Inflammatory macrophage treated with lipopolysaccharide for 4 hours (primary cell): Measurements from ENCODE around the gene DIS3L2.

Experiments used
- DNase-seq: peaks from one replicate; pipeline ENCODE4 v3.0.0-alpha.2; 2020

Gene DIS3L2, protein sequence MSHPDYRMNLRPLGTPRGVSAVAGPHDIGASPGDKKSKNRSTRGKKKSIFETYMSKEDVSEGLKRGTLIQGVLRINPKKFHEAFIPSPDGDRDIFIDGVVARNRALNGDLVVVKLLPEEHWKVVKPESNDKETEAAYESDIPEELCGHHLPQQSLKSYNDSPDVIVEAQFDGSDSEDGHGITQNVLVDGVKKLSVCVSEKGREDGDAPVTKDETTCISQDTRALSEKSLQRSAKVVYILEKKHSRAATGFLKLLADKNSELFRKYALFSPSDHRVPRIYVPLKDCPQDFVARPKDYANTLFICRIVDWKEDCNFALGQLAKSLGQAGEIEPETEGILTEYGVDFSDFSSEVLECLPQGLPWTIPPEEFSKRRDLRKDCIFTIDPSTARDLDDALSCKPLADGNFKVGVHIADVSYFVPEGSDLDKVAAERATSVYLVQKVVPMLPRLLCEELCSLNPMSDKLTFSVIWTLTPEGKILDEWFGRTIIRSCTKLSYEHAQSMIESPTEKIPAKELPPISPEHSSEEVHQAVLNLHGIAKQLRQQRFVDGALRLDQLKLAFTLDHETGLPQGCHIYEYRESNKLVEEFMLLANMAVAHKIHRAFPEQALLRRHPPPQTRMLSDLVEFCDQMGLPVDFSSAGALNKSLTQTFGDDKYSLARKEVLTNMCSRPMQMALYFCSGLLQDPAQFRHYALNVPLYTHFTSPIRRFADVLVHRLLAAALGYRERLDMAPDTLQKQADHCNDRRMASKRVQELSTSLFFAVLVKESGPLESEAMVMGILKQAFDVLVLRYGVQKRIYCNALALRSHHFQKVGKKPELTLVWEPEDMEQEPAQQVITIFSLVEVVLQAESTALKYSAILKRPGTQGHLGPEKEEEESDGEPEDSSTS

GRCh38 chr2:231961349-231962166 is at the start of gene DIS3L2:
Gene DIS3L2, plus strand, starts transcription at chr2:231961713. Its CDS starts 53,215 bp downstream, at chr2:232014928.
- peak; percentile 81 for DNase-seq

DNA sequence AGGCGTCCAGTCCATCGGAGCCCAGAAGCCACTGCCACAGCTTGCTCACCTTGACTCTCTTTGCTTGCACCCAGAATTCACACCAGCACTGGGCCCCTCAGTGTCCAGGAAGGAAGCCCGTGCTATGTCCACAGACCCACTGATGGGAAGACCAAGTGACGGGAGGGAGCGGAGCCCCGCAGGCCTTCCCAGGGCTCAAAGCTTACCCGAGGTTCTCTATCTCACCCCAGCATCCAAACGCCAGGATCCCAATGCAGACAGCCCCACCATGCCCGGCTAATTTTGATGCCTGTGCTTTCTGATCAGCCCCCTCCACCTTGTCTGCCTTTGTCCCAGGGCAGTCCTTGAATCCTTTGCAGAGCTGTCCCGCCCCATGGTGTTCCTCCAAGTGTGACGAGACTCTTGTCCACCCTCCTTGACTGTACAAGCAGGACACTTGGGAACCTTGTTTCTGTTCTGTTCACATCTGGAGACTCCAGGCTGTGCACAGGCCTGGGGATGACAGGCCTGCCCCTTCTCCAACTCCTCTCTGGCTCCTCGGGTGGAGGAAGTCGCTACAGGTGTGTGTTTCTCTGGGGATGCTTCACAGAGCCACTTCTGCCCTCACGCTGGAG is 47.3 kb upstream of the DIS3L2 start:
- no peak for DNase-seq

GRCh38 chr2:231917280-231918066 is 44.0 kb upstream of the DIS3L2 start:
- no peak for DNase-seq

DNA sequence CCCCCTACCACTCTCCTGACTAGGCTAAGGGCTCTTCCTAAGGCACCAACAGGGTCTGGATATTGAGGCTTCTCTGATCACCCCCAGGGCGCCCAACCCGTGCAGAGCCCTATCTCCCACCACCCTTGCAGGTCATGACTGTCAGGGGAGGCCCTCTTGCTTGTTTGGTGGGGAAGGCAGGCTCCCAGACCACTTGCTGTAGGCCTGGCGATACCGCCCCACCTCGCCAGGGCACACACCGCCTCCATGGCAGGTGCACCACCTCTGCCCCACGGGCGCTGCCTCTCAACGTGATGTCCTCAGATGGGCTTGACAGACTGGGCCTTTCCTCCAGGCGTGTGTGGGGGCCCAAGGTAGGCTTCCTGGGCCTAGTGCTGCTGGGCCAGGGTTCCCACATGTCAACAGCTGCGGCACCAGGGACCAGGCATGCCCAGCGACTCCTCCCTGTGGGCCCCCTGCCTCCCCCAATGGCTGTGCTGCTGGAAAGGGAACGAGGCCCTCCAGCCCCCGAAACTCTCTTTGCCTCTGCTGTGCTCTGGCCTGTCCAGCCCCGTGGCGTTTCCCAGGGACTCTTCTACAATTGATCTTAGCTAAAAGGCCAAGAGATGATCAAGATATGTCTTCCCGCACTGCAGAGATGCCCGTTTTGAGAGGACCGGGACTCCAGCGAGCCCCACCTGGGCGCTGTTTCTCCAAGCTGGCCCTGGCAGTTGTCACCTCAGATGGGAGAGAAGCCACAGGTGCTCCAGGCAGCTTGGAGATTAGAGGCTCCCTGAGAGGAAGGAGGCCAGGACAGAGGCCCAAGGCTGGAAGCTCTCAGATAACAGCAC is 42.8 kb upstream of the DIS3L2 start:
- no peak for DNase-seq

- DNase-seq, result no peak
These were observed 42.0 kb upstream of the DIS3L2 start for GRCh38 chr2:231919341-231920035.

- DNase-seq, result no peak
These were observed 41.1 kb upstream of the DIS3L2 start for GRCh38 chr2:231920366-231920765.

GRCh38 chr2:231920795-231921194 is 40.7 kb upstream of the DIS3L2 start:
- no peak for DNase-seq

DNA sequence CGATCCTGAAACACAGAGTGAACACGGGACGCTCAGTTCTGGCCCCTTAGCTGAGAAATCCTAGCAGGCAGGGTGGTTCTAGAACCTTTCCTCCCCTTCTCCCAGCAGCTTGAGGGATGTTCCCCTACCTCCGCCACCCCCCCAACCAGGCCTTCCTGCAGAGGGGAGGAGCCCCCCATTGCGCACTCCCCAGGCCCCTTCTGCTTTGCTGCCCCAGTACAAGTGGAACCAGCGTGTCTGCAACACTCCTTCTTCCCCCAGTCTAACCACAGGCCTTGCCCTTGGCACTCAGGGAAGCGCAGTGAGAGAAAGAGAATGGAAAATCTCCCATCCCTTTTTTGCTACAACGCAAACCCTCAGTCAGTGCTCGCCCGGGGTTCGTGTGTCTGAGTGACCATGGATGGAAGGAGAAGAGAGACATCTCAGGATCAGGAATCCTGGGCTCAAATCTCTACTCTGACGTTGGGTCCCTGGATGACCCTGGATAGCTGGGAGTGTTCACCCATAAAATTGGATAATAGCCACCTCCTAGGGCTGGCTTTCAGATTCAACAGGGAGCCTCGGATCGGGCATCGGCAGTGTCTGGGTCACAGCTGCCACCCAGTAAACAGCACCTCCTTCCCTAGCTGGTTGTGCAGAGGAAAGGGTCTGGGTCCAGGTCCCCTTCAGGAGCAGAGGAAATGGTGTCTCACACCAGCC is 39.1 kb upstream of the DIS3L2 start:
- DNase-seq, result no peak

- no peak for DNase-seq
These were observed 38.5 kb upstream of the DIS3L2 start for GRCh38 chr2:231923010-231923344.

- DNase-seq, result no peak
These were observed 37.3 kb upstream of the DIS3L2 start for GRCh38 chr2:231923951-231924888.

DNA sequence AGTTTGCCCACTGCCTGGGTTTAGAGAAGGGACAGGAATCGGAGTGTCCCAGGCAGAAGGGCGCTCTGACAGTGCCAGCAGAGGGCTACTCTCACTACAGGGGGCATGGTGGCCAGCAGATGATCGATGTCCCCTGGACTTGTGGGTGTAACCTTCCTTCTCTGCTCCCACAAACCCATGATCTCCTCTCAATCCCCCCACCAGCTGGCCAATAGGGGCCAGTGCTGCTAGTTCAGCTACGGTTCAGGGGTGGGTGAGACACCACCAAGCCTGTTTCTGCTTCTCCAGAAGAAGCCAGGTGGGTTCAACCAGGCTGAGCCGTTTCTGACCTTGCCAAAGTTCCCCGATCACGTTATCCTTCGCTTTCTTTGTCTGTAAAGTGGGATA is 36.6 kb upstream of the DIS3L2 start:
- no peak for DNase-seq

DNA sequence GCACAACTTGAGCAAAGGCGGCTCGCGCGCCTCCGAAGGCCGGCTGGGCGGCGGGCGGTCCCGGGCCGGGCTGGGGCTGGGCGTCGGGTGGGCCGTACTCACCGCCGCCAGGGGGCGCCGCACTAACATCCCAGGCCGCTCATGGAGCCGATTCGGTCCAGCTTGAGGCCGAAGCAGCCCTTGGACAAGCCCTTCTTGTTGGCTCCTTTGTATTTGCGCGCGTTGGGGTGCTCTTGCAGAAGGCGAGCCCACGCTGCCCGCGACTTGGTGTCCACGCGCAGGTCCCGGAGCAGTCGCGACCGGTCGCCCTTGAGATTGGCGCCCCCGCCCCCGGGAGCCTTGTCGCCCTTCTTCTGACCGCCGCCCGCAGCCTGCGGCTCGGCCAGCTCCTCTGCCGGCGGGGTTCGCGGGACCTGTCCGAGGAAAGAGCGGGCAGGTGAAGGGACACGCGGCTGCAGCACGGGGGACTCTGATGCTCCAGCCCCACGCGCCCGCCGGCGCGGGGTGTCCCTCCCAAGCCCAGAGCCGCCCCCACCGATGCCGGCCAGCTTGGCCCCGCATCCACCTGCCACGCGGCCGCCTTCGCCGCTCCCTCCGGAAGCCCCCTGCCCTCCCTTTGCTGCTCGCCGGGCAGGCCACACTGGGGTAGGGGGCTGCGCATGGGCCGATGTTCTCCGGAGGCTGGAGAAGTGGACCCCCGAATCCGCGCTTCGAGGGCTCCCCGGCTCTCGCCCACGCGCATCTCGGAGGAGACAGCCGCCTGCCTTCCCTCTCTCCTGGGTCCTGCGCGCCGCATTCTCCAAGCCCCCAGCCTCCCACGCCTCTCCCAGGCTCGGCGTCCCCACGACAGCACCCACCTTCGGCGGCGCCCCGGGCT is 36.0 kb upstream of the DIS3L2 start:
- DNase-seq, result peak; percentile 72

GRCh38 chr2:231926180-231926741 is 35.3 kb upstream of the DIS3L2 start, which contains the start of gene NPPC:
Gene NPPC, minus strand, starts transcription at chr2:231926396. Its CDS starts 147 bp downstream, at chr2:231926249.
- DNase-seq, result peak; percentile 13

GRCh38 chr2:231926761-231927565 is 34.5 kb upstream of the DIS3L2 start:
- DNase-seq, result no peak

- no peak for DNase-seq
These were observed 34.0 kb upstream of the DIS3L2 start for GRCh38 chr2:231927566-231927890.

DNA sequence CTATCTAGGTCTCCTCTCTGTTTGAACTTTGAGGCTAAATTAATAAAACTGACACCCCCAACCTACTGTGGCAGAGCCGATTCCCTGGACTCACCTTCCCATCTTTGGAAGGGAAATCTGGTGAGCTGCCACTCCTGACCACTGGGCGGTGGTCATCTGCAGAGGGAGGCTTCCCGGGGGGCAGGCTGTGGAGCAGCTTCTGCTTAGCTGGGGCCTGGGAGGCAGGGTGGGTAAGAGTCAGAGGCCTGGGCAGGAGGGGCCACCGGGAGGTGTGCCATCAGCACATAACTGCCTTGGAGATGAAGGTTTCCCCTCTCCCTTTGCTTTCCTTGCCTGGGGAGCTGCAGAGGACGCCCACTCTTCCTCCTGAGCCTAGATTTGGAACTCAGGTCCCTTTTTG is 33.0 kb upstream of the DIS3L2 start:
- DNase-seq, result no peak
